Measurements from ENCODE around the gene GNB2.

DNA sequence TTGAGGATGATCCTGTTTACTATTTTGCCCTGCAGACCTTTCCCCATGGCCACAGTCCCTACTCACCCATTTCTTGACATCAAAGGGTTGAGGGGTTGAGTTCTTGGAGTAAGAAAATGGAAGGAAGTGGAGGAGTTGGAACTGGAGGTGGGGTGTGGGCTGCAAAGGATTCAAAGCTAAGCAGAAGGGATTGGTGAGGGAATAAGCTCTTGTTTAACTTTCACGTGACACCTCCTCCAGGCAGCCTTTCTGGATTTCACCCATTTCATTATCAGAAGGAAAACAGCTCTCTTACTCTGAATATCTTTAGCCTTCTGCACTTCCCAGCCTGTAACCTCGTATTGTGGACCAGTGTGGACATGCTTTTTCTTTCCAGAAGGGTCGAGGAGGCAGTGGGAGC, 47.5 kb upstream of the GNB2 start:
- TF ChIP-seq CTCF (IDR thresholded peaks at IDR 0.05): no peak
- no peak for TF ChIP-seq POLR2A (IDR thresholded peaks at IDR 0.05)
